ENCODE data around the gene GDA. TPM values are rescaled to one million over a fixed set of nuclear protein-coding genes. Genes with fewer than 3 reads are reported as not detected.

The GDA gene
- total and polyA plus RNA-seq, 8 donors = 0.25 to 7.5 (median 3.5) TPM; not detected in 2

DNA sequence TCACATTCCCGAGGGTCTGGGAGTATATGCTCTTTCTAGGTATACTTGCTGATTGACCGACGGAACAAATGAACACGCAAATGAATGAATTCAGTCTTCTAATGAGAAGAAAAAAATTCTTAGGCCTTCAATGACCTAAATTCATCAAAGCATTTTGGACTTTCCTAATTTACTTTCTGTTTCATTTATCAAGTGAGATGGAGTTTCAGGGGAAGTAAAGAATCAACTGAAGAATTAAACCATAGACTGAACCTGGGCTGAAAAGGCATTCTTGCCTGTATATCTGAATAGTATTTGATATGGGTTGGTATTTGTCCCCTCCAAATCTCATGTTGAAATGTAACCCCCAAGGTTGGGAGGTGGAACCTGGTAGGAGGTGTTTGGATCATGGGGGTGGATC is 151.6 kb downstream of the GDA start:
- Histone ChIP-seq H3K9me3 (no peaks in the 10 kb centered on the region), H3K27me3 (no peaks in the 10 kb centered on the region), H3K27ac (no peak overlapping the region), H3K4me1 (peaks cover 6 to 49% (median 30%) of the 10 kb centered on the region in 4 donors), H3K36me3 (no peaks in the 10 kb centered on the region), H3K4me3 (no peak overlapping the region)
- DNase-seq = no peak
- TF ChIP-seq POLR2A (IDR thresholded peaks at IDR 0.05) (no peak), POLR2AphosphoS5 (IDR thresholded peaks at IDR 0.05) (no peak), EP300 (IDR thresholded peaks at IDR 0.05) (no peak)
- TF ChIP-seq, protein P1, sequence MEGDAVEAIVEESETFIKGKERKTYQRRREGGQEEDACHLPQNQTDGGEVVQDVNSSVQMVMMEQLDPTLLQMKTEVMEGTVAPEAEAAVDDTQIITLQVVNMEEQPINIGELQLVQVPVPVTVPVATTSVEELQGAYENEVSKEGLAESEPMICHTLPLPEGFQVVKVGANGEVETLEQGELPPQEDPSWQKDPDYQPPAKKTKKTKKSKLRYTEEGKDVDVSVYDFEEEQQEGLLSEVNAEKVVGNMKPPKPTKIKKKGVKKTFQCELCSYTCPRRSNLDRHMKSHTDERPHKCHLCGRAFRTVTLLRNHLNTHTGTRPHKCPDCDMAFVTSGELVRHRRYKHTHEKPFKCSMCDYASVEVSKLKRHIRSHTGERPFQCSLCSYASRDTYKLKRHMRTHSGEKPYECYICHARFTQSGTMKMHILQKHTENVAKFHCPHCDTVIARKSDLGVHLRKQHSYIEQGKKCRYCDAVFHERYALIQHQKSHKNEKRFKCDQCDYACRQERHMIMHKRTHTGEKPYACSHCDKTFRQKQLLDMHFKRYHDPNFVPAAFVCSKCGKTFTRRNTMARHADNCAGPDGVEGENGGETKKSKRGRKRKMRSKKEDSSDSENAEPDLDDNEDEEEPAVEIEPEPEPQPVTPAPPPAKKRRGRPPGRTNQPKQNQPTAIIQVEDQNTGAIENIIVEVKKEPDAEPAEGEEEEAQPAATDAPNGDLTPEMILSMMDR (IDR thresholded peaks at IDR 0.05) = no peak
- intact Hi-C loops (cut with DNase I; ENCODE audit: low total_unique reads) = no loop called here
- whole genome bisulfite sequencing, 5 donors = 86 to 94% (median 92%) methylated on average over 4 of the region's 4 CpGs

Small RNA genes within 50 kb of the gene (small RNA-seq; reads per million reads assigned to genes)
- 0 reads per million in 4 donors for gene RNA5SP285

Other genes with a start within 250 kb of the GDA start
- gene ABHD17B, start 238.2 kb upstream of the GDA start, total RNA-seq = 10 to 100 TPM; 11.1 to 57.5 (median 12.1) TPM
- 10 to 100 TPM in 1 of 3 donors, 1 to 10 TPM in 2; 4.0 to 10.4 (median 6.6) TPM for gene ABHD17B, start 238.2 kb upstream of the GDA start, polyA plus RNA-seq
- 10 to 100 TPM in 2 of 5 donors, 1 to 10 TPM in 3; 2.2 to 68.3 (median 9.4) TPM for gene C9orf85, start 237.8 kb upstream of the GDA start, total RNA-seq
- 10 to 100 TPM in 1 of 3 donors, 1 to 10 TPM in 2; 7.0 to 12.5 (median 7.5) TPM for gene C9orf85, start 237.8 kb upstream of the GDA start, polyA plus RNA-seq
- not detected for gene C9orf57, start 88.8 kb upstream of the GDA start, total RNA-seq
- gene C9orf57, start 88.8 kb upstream of the GDA start, polyA plus RNA-seq = not detected
- gene ZFAND5, start 215.8 kb downstream of the GDA start, total RNA-seq = 100 to 1,000 TPM; 190 to 644 (median 254) TPM
- gene ZFAND5, start 215.8 kb downstream of the GDA start, polyA plus RNA-seq = 100 to 1,000 TPM in 1 of 3 donors, 10 to 100 TPM in 2; 63.4 to 124 (median 83.9) TPM